HG03108 (cell line): ENCODE results near the gene HACD3.

ENCODE experiments used
- ATAC-seq: cut with Tn5 transposase; IDR thresholded peaks from one replicate; pipeline ENCODE4 v1.9.1; 2021; ENCODE audit warnings: moderate library complexity; ENCODE audit not compliant: unreplicated experiment

The HACD3 gene, protein sequence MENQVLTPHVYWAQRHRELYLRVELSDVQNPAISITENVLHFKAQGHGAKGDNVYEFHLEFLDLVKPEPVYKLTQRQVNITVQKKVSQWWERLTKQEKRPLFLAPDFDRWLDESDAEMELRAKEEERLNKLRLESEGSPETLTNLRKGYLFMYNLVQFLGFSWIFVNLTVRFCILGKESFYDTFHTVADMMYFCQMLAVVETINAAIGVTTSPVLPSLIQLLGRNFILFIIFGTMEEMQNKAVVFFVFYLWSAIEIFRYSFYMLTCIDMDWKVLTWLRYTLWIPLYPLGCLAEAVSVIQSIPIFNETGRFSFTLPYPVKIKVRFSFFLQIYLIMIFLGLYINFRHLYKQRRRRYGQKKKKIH

DNA sequence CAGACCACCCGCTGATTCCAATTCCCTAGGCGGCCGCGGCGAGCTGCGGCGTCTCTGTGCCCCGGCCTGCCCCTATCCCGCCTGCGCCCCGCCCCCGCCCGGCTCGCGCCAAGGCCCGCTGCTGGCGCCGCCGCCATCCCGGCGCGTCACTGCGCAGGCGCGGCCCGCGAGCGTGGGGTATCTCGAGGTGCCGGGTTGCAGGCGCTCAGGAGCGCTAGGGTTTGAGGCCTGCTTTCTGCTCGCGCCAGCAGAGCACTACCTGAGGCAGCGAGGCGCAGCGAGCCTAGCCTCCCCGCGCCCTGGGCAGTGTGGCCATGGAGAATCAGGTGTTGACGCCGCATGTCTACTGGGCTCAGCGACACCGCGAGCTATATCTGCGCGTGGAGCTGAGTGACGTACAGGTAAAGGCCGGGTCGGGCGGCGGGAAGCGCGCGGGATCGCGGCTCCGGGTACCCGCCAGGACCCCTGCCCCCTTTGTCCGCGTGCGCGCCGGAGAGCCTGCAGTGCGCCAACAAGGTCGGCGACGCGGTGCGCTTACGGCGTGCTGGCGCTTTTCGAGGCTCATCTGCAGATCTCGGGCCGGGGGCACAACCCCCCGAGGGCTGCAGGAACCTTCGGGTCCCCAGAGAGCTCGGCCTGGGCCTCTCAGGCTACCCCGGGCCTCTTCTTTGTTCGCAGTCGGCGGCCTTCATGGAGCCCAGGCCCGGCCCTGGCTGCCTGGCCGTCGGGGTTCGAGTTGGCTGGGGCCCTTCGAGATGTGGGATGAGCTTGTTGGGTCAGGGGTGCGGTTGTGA is at the start of gene HACD3:
Gene HACD3, plus strand, starts transcription at position 146 of the 794 bp plus-strand sequence. Its CDS starts 169 bp downstream, at position 315.
- ATAC-seq = peak; percentile 82

DNA sequence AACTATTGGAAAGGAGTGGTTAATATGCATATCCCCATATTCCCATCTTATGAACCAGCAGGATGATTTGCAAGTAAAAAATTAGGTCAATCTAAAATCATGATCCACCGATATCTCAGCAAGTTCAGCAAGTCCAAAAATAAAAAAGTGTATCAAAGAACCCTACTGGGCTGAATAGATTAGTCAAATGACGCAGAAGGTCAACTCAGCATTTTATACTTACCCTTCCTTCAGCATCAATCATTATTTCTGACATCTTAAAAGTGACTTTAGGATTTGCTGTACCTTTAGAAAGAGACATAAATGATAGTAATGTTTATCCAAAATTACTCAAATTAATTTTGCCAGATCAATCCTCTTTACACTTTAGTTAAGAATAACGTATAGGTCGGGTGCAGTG is 45.4 kb upstream of the HACD3 start:
- ATAC-seq = no peak

DNA sequence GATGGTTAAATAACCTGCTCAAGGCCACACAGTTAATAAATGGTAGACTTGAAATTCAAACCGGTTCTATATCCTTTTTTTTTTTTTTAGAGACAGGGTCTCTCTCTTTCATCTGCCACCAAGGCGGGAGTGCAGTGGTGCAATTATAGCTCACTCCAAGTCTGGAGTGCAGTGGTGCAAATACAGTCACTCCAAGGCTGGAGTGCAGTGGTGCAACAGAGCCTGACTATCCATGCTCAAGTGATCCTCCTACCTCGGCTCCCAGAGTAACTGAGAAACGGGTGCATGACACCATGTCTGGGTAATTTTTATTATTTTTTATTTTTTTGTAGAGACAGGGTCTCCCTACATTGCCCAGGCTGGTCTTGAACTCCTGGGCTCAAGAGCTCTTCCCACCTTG is 36.2 kb upstream of the HACD3 start:
- ATAC-seq = no peak

DNA sequence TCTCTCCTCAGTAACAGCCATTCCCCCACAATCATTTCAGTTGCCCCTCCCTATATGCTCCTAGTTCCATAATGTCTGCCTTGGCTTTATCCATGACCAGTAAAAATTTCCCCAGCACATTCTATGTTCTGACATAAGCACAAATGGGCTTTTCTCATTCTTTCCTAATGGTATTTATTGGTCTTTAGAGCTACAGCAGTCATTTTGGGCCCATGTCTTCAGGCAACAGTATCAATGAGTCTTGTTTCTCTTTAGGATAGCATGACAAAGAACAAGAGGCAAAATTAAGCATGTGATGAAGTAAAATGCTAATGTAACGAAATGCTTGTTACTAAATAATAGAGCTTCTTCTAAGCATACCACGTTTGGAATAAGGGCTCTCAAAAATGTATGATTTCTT is 20.9 kb upstream of the HACD3 start:
- no peak for ATAC-seq

DNA sequence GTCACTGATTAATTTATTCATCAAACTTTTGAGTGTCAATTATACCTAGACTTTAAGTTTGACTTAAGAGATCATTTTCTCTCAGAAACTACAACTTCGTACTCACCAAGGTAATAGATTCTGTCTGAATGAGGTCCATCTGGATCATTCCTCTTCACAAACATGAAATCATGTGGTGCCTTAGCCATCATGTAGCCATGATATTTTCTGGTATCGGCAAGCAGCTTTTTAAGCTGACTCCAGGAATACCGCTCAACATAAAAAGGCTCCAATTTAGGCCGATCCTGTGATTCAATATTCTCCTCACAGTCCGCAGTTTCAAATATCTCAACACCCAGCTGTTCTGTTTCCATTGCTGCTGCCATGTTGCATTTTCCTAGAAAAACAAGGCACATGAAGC is 18.1 kb upstream of the HACD3 start:
- ATAC-seq = no peak

DNA sequence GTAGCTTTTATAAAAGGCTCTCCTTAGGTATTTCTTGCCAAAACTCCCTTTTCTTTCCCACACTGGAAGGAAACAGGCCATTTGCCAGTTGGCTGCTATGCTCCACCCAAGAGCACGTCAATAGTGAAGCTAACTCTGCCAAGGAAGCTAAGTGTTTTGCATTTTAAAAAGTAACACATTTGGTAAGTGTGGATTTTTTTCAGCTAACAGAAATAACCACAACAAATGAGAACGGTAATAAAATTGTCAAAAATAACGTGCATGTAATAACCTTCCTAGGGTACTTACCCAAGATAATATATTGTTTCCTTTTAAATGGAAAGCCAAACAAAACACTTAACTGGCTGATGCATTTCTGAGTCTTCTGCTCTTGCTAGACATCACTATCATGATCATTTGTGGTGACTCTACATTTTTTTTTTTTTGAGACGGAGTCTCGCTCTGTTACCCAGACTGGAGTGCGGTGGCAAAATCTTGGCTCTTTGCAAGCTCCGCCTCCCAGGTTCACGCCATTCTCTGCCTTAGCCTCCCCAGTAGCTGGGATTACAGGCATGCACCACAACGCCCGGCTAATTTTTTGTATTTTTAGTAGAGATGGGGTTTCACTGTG is 17.4 kb upstream of the HACD3 start:
- ATAC-seq = no peak

DNA sequence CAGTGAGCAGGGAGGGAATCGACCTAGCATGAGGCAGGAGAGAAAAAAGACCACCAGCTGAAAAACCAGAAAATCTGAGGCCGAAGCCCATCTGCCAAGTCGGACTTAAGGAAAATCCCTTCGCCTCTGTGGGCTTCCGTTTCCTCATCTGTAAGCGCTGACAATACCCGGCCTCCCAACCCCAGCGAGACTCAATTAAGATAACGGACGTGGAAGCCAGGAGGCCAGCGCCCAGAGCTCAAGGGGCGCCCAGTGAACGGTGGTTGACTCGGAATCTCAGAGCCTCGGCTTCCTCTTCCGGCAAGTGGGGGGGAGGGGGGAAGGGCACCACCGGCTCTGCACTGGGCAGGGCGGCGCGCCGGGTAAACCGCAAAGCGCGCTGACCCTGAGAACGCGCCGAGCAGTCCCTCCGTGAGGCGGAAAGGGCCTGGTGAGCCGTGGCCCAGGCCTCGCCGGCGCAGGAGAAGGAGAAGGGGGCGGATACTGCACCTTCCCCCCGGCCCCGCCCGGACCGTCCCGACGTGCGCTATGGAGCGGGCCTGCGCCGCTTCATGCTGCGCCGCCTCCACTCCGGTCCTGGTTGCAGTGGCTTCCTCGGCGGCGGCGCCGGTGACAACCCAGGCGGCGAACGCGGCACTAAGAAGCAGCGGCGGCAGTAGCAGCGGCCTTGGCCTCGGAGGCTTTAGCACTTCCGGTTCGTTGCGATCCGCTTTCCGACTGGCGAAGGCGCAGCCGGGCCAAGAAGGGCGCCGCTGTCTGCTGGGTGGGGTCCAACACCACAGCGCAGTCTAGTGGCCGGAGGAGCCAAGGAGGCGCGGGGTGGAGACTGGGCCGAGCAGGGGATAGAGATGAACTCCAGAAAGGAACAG is 13.0 kb upstream of the HACD3 start, which contains the start of gene DPP8:
Gene DPP8, minus strand, starts transcription at position 693 of the 869 bp plus-strand sequence. CDS start 5,136 bp downstream, outside the sequence.
- ATAC-seq = peak; percentile 95

DNA sequence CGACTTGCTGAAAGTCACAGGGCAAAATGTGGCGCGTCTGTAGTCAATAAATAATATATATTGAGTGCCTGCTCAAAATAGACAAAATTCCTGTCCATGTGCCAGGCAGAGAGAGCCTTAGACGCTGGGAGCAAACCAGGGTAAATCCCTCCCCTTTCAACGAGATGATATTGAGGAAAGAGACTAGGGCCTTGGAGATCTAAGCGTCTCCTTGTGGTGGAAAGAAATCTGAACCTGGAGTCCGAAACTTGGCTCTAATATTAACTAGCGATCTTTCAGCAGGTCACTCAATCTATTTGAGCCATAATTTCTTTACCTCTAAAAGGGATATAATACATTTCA is 12.4 kb upstream of the HACD3 start:
- no peak for ATAC-seq

DNA sequence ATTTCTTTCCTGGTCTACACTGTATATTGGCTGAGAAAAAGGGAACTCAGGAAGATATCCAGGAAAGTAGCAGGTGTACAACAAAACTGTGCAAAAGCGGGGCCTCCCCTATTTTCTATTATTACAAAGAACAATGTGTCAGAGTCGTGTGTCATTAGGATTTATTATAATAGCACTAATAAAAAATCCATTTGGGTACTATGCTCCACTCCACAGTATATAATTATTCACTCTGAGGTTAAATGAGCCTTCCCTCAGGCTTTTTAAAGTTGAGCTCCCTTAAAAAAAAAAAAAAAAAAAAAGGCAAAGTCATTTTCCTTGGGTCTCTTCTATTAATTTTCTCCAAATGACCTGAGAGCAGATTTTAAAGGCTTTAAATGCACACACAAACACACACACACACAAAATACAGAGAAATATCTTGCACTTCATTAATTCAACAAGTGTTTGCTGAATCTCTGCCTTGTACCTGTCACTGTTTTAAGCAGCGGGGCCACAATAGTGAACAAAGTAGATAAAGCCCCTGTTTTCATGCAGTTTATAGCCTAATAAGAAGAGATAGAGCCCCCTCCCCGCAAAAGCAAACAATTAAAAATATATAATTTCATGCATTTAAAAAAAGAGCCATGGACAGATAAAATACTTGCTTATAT is 11.5 kb upstream of the HACD3 start:
- ATAC-seq = no peak

DNA sequence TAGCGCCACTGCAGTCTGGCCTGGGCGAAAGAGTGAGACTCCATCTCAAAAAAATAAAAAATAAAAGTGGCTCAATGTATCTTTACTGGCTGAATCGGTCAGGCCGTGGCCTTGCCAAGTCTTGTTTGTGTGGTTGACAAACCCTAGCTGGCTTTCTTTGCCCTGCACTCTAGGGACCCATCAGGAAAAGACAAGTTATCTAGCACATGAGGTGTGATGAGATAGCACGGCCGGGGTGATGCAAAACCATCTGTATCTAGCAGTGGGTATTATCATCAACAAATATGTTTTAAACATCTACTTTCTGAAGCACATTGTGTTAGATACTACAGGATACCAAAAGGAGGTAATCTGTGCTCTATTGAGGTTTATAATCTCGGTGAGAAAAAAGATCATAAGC is 8.9 kb upstream of the HACD3 start:
- no peak for ATAC-seq

DNA sequence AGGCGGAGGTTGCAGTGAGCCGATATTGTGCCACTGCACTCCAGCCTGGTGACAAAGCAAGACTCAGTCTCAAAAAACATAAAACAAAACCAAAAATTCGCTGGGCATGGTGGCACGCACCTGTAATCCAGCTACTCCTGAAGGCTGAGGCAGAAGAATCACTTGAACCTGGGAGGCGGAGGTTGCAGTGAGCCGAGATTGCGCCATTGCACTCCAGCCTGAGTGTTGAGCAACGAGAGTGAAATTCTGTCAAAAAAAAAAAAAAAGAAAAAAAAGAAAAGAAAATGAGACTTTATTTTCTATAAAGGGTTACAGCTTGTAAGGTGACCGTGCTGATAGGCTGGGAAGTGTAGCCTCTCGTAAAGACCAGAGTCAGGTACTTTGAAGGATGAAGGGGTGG is 6.0 kb upstream of the HACD3 start:
- ATAC-seq = no peak

DNA sequence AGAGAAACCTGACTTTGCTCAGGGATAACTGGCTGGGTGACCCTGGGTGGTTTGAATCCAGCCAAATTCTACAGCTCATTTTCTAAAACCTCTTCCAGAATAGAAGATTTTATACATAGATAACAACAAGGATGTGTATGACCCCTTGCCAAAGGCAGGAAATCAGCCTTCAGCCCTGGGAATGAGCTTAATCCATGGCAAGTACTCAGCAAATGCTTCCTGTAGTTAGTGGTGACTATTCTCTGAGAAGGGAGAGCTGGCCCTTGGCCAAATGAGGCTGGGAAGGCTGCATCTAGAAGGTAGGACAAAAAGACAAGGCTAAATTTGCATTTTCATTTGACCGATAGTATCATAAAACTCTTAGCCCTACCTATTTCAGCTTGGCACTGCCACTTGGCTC is 4.6 kb upstream of the HACD3 start:
- no peak for ATAC-seq

DNA sequence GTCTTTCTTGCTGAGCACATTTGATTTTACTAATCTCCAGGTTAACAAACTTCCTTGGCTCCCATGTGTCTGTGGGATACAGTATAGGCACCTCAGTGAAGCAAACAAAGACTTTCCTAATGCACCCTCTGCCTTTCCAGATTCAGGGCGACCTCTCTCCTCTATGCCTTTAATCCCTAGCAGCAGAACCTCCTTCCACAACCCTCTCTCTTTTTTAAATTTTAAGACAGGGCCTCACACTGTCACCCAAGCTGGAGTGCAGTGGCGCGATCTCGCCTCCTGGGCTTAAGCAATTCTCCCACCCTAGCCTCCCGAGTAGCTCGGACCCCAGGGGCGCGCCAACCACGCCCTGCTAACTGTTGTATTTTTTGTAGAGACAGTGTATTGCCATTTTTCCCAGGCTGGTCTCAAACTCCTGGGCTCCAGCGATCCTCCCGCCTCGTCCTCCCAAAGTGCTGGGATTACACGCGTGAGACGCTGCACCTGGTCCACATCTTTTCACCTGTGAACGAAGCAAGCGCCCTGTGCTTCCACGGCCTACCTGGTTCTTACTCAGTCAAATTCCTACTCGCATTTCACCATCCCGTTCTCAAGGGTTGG is 1.7 kb upstream of the HACD3 start:
- ATAC-seq = no peak

DNA sequence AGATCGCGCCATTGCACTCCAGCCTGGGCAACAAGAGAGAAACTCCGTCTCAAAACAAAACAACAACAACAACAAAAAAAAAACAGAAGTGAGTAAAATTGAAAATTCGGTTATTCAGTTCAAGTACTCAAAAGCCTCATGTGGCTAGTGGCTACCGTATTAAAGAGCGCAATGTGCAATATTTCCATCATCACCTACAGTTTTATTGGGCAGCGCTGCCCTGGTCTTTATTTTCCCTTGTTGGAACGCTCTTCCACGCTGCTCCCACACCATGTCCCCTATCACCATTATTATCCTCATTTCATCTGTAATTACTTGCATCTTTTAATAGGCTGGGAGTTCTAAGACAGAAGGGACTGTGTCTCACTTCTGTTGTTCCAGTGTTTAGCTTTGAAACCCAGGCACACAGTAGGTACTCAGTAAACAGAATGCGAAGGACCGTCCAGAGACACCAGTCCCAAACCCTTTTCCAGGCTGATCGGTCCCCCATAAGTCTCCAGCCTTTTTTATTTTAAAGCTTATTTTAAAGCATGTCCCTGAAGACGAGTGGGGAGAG is 423 bp upstream of the HACD3 start:
- ATAC-seq = no peak

DNA sequence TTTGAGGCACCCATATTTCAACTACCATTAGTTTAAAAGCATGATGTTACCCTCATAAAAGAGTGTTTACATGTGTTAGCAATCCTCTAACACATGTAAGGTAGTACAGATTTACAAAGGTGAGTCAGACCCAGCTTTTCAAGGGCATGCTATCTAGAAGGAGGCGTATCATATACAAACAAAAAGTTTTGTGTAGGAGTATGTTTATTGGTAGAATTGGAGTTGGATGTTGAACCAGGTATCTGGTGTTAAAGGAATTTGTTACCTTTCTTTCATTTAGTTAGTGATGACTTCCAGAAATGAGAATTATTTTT is 2.4 kb downstream of the HACD3 start:
- no peak for ATAC-seq

DNA sequence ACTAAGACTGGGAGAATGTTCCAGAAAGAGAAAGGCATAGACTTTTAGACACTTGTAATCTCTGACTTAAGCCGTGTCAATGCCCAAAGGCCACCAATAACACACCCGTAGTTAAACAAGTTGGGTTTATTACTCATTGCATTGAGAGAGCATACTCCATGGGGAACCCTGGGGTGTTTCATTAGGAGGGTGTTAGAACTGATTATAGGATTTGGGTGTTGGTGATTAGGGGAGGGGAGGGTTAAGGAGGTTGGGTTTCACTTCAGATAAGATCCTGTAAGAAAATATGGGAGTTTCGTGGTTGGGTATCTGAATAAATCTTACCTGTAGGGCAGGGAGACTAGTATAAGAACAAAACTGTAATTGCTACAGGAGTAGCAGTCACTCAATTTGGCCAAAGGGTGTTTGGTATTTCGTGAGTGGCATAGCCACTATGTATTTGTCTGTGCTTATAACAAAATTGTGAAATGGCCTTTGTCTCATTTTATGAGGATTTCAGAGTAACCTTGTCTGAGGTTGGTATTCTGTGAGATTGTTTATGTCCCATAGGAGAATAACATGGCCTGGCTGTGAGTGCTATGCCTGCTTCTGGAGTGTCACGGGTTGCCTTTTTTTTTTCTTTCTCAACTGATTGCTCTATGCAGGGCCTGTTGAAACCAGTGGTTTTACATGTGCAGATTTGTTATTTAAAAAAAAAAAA is 2.9 kb downstream of the HACD3 start:
- no peak for ATAC-seq

DNA sequence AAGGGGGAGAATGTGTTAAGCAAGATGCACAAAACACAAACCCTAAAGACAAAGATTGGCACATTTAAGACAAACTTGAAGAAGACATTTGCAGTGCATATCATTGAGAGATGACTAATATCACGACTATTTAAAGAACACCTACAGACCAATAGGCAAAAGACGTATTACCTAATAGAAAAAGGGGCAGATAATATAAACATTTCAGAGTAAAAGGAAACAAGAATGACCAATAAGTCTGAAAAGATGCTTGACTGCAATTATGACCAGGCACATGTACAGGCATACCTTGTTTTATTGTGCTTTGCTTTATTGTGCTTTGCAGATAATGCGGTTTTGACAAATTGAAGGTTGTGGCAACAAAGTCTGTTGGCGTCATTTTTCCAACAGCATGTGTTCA is 4.9 kb downstream of the HACD3 start:
- no peak for ATAC-seq

DNA sequence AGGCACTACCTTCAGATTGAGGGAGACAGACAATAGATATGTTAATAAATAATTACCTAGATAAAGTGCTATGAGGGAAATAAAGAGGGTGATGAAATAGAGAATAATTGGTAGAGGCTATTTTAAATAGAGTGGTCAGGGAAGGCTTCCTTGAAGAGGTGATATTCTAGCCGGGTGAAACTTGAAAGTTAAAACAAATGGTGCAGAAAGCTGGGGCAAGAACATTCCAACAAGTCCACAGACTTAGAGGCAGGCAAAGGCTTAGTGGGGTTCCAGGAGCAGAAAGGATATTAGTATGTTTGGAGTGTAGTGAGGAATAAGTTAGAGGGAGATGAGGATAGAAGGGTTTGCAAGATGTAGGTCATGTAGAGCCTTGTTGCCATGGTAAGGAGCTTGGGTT is 10.1 kb downstream of the HACD3 start:
- ATAC-seq = no peak

DNA sequence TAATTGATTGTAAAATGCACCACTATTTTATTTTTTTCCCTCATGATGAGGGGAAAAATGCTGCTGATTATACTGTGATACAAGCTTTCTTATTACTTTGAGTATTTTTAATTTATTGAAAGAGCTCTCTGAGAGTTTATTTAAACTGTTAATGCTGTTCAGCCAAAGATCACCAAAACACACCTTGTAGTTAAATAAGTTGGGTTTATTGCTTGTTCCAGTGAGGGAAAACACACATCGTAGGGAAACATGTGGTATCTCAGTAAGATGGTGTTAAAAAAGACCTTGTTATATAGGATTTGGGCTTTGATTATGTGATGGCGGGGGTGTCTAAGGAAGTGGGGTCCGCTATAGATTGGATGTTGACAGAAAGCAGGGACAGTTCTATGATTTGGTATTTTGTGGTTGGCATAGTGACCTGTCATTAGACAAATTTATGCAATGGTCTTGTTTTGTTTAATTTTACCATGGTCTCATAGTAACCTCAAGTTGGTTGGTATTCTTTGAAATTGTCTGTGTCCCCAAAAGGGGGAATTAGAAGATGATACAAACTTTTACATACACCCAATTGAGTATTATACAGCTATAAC is 11.1 kb downstream of the HACD3 start:
- ATAC-seq = no peak
